Measurements from ENCODE around the gene PFKL.
A peak's percentile ranks its signal among the peaks of the same experiment; 100 is the strongest.
"Not testable (repeated sequence)": the region's sequence is repeated elsewhere in the genome, so short reads cannot be mapped to it uniquely, and the experiment has no call there.

The PFKL gene

DNA sequence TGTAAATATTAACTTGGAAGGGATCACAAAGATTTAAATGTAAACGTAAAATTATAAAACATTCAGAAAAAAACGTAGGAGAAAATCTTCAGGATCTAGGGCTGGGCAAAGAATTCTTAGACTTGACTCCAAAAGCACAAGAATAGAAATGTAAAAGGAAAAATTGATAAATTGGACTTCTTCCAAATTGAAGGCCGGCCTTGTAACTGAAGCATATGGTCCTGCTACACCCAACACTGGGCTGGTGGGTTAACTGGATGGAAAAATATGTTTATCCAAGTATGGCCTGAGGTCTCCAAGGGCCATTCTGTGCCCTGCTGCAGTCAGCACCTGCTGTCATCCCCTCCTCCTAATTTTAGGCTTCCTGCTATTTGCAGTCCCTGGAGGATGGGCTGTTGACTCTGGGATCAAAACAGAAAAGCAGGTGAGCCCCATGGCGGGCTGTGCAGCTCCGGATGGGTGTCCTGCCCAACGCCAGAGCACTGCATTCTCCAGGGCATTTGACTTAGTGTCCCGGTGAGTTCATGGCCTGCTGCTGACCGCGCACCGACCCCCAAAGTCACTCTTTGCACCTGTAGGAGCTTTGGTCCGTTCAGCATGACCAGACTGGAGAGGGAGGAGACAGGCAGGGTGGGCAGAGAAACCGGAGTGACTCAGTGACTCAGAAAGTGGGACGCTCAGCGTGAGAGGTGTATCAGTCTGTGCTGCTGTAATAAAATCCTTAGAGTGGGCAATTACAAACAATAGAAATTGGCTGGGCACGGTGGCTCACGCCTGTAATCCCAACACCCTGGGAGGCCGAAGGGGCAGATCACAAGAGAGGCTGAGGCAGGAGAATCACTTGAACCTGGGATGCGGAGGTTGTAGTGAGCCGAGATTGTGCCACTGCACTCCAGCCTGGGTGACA is 20.2 kb upstream of the PFKL start:
- DNase-seq: peak; percentile 20

DNA sequence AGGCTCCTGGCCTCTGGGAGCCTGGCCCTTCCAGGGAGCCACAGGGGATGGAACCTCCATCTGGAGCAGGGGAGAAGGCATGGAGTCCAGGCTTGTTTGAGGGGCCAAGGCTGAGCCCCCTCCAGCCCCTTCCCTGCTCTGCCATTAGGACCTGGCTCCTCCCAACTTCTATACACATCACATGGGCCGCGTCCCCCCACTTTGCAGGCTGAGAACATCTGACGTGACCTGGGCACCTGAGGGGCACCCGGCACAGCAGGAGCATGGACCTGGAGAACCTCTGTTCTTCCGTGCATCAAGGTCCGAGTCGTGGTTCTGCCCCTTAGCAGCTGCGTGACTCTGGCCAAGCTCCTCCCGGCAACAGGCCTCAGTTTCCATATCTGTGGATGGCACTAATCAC is 18.1 kb upstream of the PFKL start:
- DNase-seq: no peak

DNA sequence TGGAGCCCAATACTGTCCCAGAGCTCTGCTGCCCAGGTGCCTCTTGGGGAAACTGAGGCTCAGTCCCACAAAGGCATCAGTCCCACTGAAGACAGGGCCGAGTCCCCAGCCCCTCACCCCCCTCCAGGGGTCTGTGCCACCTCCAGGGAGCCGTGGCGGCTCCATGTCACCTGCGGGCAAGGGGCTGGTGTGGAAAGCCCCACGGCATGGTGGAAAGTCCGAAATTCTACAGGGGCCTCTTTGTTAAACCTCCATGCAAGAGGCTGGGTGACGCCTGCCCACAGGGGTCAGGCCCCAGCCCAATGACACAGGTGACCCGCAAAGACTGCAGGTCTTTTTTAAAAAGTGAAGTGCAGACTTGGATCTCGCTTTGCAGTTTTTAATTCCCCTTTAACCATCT is 17.5 kb upstream of the PFKL start:
- peak; percentile 12 for DNase-seq

DNA sequence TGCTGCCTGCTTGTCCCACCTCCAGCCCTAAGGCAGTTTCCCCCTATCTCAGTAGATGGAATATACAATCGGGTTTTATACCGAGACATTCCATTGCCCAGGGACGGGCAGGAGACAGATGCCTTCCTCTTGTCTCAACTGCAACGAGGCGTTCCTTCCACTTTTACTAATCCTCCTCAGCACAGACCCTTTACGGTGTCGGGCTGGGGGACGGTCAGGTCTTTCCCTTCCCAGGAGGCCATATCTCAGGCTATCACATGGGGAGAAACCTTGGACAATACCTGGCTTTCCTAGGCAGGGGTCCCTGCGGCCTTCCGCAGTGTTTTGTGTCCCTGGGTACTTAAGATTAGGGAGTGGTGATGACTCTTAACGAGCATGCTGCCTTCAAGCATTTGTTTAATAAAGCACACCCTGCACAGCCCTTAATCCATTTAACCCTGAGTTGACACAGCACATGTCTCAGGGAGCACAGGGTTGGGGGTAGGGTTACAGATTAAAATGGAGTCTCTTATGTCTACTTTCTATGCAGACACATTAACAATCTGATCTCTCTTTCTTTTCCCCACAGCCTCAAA is 16.6 kb upstream of the PFKL start:
- DNase-seq: not testable (repeated sequence)

DNA sequence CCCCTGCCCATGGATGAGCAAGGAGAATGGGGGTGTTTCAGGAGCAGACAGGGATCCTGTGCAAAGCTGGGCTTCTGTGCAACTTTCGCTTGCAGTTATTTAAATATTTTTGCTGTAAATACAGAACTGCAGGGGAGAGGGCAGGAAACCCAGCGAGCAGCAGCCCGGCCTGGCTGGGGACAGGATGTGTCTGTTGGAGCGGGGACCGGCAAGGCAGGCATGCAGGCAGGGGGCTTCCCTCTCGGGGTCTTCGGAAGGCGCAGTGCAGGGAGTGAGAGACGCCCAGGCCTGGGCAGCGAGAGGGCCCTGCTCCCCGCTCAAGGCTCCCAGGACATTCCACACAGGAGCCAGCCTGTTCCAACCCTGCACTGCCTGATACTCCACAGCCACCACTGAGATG is 15.9 kb upstream of the PFKL start:
- peak; percentile 13 for DNase-seq

DNA sequence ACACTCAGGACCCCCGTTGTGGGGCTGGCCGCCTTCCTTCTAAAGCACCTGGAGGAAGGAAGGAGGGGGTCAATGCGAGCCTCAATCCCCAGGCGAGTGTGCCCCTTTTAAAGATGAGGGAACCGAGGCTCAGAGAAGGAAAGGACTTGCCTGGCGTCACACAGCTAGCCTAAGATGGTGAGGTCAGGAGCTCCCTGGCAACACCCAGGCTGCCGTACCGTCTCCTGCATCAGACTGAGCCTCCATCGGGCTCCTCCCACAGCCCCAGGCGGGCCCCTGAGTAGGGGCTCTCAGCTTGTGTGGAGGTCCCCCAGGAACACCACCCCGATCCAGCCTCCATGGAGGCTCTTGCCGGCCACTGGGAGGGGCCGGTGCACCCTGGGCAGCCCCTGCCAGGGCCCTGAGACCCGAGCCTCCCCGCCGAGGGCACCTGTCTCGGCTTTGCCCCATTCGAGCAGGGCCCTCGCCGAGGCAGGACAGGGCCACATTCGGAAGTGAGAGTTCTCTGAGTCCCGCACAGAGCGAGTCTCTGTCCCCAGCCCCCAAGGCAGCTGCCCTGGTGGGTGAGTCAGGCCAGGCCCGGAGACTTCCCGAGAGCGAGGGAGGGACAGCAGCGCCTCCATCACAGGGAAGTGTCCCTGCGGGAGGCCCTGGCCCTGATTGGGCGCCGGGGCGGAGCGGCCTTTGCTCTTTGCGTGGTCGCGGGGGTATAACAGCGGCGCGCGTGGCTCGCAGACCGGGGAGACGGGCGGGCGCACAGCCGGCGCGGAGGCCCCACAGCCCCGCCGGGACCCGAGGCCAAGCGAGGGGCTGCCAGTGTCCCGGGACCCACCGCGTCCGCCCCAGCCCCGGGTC is 14.5 kb upstream of the PFKL start, which contains the start of gene AIRE:
Gene AIRE (plus strand): TSS at position 739 of the 855 bp plus-strand sequence. CDS start 131 bp downstream, outside the sequence.
- peak; percentile 33 for DNase-seq

DNA sequence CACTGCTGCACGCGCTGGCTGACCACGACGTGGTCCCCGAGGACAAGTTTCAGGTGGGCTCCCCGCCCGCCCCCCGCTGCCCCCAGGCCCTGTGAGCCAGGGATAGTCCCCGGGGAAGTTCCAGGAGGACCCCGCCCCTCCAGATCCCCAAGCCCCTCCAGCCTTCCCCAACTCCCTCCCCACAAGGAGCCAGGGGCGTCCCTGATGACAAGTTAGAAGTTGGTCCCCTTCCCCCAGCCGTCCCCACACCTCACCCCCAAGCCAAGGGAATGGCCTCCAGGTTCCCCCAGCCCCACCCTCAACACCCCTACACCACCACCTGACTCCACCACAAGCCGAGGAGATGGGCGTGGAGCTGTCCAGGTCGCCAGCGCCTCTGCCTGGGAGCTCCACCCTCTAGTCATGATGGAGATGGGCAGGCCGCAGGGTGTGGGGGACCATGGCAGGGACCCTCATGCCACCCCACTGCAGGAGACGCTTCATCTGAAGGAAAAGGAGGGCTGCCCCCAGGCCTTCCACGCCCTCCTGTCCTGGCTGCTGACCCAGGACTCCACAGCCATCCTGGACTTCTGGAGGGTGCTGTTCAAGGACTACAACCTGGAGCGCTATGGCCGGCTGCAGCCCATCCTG is 13.7 kb upstream of the PFKL start:
- peak; percentile 4 for DNase-seq

DNA sequence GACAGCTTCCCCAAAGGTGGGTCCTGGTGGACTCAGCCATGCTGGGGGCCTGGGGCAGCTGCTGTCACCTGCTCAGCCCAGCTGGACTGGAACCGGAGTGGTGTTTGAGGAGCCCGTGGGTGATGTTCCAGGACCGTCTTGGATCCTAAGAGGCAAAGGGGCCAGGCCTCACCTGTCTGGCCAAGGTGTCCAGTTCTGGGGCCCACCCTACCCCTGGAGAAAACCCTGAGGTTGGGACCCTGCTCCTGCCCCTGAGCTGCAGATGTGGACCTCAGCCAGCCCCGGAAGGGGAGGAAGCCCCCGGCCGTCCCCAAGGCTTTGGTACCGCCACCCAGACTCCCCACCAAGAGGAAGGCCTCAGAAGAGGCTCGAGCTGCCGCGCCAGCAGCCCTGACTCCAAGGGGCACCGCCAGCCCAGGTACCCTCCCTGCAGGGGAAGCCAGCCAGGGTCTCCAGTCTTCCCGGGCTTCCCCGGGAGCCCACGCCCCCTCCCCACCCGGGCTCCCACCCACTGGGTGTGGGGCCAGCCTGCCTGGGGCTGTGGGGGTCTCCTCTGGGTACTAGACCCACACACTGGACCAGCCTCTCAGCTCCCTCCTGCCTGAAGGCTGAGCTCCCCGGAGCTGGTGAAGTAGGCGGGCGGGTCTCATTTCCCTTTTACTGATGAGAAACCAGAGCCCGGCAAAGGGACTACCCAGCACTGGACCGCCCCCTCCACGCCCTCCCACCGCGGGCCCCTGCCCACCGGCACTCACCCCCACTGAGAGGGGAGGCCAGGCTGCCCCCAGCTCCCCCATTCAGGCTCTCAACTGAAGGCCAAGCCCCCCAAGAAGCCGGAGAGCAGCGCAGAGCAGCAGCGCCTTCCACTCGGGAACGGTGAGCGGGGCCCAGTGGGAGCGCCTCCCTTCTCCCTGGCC is 12.9 kb upstream of the PFKL start:
- DNase-seq: peak; percentile 31

DNA sequence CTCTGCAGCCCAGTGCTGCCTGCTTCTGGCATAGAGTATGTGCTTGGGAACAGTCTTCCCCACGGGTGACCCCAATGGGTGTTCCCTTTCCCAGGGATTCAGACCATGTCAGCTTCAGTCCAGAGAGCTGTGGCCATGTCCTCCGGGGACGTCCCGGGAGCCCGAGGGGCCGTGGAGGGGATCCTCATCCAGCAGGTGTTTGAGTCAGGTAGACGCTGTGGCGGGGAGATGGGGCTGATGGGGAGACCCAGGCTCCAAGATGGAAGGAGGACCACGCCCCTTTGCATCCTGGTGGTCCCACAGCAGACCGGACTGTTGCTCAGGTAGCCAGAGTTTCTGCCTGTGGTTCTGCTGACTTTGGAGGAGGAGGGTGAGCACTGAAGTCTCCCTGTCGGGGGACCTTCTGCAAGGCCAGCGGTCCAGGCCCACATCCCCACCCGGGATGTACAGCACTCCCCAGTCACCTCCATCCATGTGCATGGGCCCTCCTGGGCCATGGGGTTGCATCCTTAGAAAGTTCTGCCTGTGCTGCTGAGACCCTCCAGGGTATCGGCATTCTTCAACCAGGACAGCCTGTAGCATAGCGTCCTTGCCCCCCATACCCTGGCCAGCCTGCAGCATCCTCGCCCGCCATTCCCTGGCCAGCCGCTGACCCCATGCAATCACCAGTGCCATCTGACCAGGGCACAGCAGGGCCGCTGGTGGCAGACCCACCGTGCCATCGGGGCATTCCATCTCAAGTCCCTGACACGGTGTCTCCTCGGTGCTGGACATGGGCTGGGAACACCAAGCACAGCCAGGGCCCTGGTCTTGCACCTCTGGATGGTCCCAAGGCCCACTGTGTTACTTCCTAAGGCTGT is 11.4 kb upstream of the PFKL start:
- DNase-seq: peak; percentile 22

DNA sequence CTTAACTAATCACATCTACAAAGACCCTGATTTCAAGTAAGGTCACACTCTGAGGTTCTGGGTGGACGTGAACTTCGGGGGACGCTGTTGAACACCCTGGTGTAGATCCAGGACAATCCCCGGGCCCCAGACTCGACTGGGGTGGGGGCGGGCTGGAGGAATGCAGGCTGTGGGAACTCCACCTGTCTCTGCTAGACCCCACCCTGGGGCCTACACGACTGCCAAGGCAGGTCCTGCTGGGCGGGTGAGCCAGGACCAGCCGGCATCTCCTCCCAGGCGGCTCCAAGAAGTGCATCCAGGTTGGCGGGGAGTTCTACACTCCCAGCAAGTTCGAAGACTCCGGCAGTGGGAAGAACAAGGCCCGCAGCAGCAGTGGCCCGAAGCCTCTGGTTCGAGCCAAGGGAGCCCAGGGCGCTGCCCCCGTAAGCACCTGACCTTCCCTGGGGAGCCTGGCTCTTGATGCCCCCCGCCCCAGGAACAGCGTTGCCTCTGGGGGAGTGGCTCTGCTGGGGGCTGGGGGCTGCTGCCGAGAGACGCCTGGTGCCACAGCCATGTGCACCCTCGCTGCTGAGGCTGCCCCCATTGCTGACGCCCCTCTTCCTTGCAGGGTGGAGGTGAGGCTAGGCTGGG is 10.4 kb upstream of the PFKL start:
- DNase-seq: peak; percentile 13

DNA sequence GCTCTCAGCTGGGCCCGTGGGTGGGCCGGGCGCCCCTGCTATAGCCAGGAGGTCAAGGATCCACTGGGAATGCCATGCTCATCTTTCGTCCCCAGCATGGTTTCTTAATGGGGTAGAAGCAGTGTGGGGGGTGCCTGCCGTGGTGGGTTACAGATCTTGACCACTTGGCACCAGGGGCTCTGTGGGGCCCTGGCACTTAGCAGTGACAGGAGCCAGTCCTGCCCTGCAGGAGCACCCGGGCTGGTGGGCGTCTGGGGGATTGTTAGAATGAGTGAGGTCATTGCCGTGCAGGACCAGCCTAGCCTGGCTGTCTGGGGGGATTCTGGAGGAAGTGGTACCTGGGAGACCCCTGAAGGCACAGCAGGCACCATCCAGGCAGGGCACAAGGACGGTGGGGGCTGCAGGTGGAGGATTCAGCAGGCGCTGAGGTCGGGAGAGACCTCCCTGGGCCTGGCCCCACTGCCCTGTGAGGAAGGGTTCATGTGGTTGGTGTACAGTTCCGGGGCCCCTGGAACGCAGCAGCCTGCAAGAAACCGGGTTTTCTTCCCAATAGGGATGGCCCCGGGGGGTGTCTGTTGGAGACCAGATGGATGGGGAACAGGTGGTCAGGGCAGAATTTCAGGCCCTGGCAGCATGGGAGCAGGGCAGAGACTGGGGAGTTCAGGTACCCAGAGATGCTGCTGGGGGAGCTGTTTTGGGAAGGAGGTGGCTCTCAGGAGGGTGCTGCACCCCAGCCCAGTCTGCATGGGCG is 9.4 kb upstream of the PFKL start:
- DNase-seq: peak; percentile 14

DNA sequence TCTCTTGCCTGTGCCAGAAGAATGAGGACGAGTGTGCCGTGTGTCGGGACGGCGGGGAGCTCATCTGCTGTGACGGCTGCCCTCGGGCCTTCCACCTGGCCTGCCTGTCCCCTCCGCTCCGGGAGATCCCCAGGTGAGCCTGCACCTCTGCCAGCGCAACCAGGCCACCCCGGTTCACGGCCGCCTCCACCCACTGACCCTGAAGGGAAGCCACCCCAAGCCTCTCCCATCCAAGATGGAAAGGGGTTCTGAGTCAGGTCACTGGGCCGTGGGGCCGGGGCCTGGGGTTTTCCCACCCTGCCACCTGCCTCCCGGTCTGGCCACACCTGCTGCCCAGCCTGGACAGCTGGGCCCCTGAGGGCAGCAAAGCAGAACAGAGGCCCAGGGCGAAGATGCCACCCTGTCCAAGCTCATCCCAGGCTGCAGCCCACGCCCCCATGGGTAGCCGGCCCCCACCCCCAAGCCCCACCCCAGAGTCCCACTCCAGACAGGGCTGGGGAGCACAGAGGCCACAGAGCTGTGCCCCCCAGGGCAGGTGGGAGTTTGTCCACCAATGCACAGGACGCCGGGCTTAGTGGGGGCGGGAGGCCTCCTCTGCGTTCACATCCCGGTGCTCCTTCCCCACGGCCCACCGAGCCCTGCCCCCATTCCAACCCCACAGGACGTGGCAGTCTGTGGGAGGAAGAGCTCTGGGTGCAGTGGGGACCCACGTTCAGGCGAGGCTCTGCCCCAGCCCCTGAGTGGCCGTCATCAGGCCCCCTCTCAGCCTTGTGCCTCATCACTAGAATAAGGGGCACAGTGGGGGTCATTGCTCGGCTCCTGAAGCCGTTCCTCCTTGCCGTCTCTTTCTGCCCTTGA is 8.5 kb upstream of the PFKL start:
- peak; percentile 18 for DNase-seq

DNA sequence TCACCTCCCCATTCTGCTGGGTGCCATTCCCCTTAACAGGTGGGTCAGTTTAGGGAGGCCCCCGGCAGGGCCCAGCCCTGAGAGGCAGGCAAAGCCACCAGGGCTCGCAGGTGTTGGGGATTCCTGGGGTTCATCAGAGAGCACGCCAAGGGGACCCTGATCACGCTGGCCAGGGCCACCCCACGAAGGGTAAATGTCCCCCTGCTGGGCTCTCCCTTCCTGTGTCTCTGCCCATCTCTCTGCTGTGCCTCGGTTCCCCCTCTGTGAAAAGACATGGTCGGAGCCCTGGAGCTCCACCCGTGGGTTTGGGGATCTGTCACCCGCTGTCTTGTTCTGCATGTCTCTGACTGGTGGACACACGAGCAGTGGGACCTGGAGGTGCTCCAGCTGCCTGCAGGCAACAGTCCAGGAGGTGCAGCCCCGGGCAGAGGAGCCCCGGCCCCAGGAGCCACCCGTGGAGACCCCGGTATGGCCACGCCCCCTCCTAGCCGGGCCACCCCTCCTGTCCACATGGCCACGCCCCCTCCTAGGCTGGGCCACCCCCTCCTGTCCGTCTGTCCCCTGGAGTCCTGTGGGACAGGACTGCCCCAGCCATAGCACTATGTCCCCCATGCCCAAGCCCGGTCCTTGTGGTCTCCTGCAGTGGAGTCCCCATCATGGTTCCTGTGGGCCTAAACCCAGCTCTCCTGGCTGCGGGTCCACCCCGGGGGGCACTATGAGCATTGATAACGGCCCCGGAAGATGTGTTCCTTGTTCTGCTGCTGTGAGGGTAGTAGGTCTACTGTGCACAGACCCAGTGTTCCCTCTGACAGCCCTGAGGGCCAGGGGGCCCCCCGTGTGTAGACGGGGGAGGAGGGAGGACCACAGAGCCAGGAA is 7.7 kb upstream of the PFKL start:
- DNase-seq: peak; percentile 18

DNA sequence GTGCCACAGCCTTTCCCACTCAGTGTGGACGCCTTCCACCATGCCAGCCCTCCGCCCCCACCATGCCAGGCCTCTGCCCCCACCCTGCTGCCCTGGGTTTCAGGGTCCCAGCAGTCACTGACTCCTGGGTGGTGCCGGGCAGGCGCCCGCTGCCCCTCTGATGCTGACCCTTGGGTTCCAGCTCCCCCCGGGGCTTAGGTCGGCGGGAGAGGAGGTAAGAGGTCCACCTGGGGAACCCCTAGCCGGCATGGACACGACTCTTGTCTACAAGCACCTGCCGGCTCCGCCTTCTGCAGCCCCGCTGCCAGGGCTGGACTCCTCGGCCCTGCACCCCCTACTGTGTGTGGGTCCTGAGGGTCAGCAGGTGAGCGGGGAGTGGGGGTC is 7.0 kb upstream of the PFKL start:
- peak; percentile 19 for DNase-seq

DNA sequence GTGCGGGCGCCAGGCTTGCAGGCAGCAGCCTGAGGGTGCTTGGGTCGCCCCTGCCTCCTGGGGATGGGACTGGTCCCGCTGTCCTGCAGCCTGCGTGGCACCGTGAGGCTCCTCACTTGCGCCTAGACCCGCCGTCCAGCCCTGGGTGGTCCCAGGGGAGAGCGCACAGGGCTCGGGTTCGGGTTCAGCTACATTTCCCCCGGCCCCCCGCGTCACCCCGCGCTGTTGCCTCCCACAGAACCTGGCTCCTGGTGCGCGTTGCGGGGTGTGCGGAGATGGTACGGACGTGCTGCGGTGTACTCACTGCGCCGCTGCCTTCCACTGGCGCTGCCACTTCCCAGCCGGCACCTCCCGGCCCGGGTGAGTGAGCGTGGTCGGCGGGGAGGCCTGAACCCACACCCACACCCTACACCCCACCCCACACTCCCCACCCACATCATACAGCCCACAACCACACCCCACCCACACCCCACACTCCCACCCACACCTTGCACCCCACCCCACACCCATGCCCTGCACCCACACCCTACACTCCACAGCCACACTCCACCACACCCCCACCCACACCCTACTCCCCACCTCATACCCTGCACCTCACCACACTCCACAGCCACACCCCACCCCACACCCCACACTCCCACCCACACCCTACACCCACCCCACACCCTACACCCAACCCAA is 6.2 kb upstream of the PFKL start:
- DNase-seq: peak; percentile 24

DNA sequence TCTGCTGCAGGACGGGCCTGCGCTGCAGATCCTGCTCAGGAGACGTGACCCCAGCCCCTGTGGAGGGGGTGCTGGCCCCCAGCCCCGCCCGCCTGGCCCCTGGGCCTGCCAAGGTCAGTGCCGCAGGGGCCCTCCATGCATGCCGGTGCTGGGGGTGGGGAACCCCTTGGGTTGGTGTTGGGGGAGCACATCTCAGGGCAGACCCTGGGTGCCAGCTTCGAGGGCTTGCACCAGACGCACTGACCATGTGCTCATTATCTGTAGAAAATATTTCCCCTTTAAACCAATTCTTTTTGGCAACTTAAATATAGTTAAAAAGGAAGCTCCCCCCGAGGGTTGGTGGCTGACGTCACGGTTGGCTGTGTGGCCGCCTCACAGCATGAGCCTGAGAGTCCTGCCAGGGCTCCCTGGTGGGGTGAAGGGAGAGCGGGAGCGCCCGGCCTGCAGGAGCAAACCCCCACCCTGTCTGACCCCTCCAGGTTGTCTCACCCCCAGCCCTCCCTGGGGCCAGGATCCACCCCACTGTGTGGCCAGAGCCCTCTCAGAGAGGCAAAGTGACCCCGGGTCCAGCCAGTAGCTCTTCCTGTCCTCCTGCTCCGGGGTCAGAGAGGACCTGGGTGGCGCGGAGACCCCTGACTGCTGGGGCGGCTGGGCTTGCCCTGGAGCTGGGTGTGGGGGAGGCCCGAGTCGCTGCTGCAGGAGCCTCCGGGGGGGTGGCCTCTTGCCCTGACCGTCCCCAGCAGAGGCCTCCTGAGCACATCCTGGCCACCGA is 5.3 kb upstream of the PFKL start:
- DNase-seq: peak; percentile 67
